Glutamatergic neuron (in vitro differentiated cells): Measurements from ENCODE around the gene GABRG3. TPM values are rescaled to one million over a fixed set of nuclear protein-coding genes. Genes with fewer than 3 reads are reported as not detected.

Experiments used
- DNase-seq: peaks from one replicate; pipeline ENCODE4 v3.0.0; 2022
- H3K27ac Mint-ChIP-seq: one replicate; pipeline ENCODE4 v1.8.0; 2020; ENCODE audit warnings: mild to moderate bottlenecking, mixed read lengths, inconsistent platforms; ENCODE audit not compliant: unreplicated experiment
- H3K27me3 Mint-ChIP-seq: one replicate; pipeline ENCODE4 v1.8.0; 2020; ENCODE audit warnings: mild to moderate bottlenecking, moderate library complexity, mixed read lengths, inconsistent platforms; ENCODE audit not compliant: unreplicated experiment
- H3K36me3 Mint-ChIP-seq: one replicate; pipeline ENCODE4 v1.8.0; 2020; ENCODE audit warnings: mild to moderate bottlenecking, mixed read lengths, inconsistent platforms; ENCODE audit not compliant: unreplicated experiment
- H3K4me1 Mint-ChIP-seq: one replicate; pipeline ENCODE4 v1.8.0; 2020; ENCODE audit warnings: mild to moderate bottlenecking, low read depth, mixed read lengths, inconsistent platforms; ENCODE audit not compliant: unreplicated experiment
- H3K4me3 Mint-ChIP-seq: one replicate; pipeline ENCODE4 v1.8.0; 2020; ENCODE audit warnings: mild to moderate bottlenecking, mixed read lengths, inconsistent platforms; ENCODE audit not compliant: unreplicated experiment
- H3K9me3 Mint-ChIP-seq: one replicate; pipeline ENCODE4 v1.8.0; 2020; ENCODE audit warnings: mild to moderate bottlenecking, moderate library complexity, mixed read lengths, inconsistent platforms; ENCODE audit not compliant: unreplicated experiment
- total RNA-seq: library from RNA; stranded (reverse); fragmentation: NEBNext Ultra II Directional; extraction: Animal tissue kit (Norgen Biotek cat#: 25700); gene quantifications from one replicate; pipeline ENCODE4 v1.2.1, GENCODE V29; 2021; ENCODE audit not compliant: unreplicated experiment
- TF ChIP-seq, protein P1 (sequence below): fragments of 200-600 bp; sonication (generic); IDR thresholded peaks from one replicate; pipeline ENCODE4 v1.5.0; 2021; ENCODE audit not compliant: partially characterized antibody, unreplicated experiment

Gene GABRG3
- total RNA-seq, 1 donor from 2014 or later, result 1.3 TPM

DNA sequence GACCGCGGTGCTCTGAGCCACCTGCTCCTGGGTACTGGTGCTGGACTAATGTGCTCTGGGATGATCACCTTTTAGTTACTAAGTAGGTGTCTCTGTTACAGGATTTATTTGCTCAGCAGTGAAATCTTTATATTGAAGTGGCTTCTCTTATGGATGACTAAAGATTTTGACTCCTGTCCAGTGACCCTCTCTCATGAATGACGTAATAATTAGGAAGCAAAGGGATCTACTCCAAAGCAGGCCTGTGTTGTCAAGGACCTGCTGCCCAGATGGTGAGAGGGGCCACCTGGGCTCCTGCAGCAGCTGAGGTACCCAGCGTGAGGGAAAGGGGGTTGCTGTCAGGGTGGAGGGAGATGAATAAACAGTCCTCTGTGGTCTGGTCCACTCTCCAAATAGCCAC lies 263.6 kb downstream of the GABRG3 start:
- H3K9me3 Mint-ChIP-seq, result no peaks in the 10 kb centered on the region
- H3K4me1 Mint-ChIP-seq, result peaks cover 5% of the 10 kb centered on the region
- H3K27me3 Mint-ChIP-seq, result no peaks in the 10 kb centered on the region
- no peak overlapping the region for H3K27ac Mint-ChIP-seq
- DNase-seq, result no peak
- H3K4me3 Mint-ChIP-seq, result no peak overlapping the region
- peaks cover 4% of the 10 kb centered on the region for H3K36me3 Mint-ChIP-seq
- TF ChIP-seq, protein P1, sequence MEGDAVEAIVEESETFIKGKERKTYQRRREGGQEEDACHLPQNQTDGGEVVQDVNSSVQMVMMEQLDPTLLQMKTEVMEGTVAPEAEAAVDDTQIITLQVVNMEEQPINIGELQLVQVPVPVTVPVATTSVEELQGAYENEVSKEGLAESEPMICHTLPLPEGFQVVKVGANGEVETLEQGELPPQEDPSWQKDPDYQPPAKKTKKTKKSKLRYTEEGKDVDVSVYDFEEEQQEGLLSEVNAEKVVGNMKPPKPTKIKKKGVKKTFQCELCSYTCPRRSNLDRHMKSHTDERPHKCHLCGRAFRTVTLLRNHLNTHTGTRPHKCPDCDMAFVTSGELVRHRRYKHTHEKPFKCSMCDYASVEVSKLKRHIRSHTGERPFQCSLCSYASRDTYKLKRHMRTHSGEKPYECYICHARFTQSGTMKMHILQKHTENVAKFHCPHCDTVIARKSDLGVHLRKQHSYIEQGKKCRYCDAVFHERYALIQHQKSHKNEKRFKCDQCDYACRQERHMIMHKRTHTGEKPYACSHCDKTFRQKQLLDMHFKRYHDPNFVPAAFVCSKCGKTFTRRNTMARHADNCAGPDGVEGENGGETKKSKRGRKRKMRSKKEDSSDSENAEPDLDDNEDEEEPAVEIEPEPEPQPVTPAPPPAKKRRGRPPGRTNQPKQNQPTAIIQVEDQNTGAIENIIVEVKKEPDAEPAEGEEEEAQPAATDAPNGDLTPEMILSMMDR, result no peak

DNA sequence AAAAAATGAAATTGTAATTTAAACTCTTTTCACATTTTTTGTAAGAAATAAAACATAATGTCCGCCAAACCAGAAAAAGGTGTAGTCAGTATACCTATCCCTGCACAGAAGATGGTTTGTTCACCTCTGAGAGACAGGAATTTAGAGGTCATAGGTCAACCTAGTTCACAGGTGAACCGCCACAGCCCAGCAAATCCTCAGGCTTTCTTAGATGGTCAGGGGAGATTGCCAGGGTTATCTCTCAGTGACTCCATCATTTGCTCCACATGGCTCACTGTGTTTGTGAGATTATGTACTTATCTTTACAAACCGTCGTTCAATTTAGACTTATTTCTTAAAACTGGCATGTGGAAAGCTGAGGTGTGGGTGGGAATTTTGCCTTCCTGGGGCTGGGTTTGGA lies 264.2 kb downstream of the GABRG3 start:
- no peaks in the 10 kb centered on the region for H3K9me3 Mint-ChIP-seq
- H3K4me1 Mint-ChIP-seq, result peaks cover 5% of the 10 kb centered on the region
- no peaks in the 10 kb centered on the region for H3K27me3 Mint-ChIP-seq
- H3K4me3 Mint-ChIP-seq, result no peak overlapping the region
- no peak overlapping the region for H3K27ac Mint-ChIP-seq
- TF ChIP-seq, protein P1, result no peak
- peaks cover 4% of the 10 kb centered on the region for H3K36me3 Mint-ChIP-seq
- no peak for DNase-seq

DNA sequence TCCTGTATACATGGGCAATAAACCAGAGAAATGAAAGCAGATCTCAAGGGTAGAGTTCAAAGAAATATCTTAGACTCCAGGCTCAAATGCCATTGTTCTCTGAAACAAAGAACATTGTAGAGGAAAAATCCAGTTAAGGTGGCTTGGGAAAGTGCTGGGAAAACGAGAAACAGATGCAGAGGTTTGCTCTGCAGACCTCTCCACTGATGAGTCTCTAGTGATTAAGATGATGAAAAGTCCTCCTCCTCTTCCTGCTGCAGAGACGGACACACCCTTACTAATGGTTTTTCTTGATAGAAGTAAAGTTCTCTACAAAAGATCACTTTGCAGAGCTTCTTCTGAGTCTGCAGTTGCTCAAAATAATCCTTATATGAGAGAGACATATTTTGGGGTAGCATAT lies 264.7 kb downstream of the GABRG3 start:
- peaks cover 5% of the 10 kb centered on the region for H3K4me1 Mint-ChIP-seq
- no peaks in the 10 kb centered on the region for H3K9me3 Mint-ChIP-seq
- H3K27ac Mint-ChIP-seq, result no peak overlapping the region

DNA sequence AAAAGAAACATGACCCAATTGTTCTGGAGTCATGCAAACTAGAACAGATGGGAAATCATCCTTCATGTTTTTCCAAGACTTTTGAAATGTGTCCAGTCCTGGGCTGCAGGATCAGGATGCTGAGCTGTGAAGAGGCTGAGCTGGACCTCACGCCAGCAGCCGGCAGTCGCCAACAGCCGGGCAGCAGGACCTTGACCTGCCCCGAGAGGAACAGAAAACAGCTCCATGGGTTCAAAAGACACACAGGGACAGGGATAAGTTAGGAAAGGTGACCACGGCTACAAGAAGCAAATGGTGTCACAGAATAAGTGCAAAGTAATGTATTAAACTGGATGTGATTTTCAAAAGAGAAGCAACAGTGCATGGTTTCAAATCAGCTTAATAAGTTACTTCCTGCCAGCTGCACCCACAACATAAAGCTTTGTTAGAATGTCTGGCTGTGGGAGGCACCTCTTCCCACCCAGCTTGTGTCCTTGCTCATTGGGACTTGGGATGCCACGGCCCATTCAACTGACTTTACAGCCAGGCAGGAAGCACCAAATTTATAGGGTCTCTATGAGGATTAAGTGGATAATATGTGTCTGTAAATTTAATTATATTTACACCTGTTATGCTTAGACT lies 266.4 kb downstream of the GABRG3 start:
- TF ChIP-seq, protein P1, result no peak
- DNase-seq, result no peak
- no peak overlapping the region for H3K4me3 Mint-ChIP-seq
- no peaks in the 10 kb centered on the region for H3K9me3 Mint-ChIP-seq
- H3K4me1 Mint-ChIP-seq, result peaks cover 5% of the 10 kb centered on the region
- H3K36me3 Mint-ChIP-seq, result peaks cover 4% of the 10 kb centered on the region
- no peaks in the 10 kb centered on the region for H3K27me3 Mint-ChIP-seq
- H3K27ac Mint-ChIP-seq, result no peak overlapping the region

More for the DNA sequence above, 264.7 kb downstream of the GABRG3 start:
- no peak for DNase-seq
- TF ChIP-seq, protein P1, result no peak
- Mint-ChIP-seq H3K27me3 (no peaks in the 10 kb centered on the region), H3K4me3 (no peak overlapping the region), H3K36me3 (peaks cover 4% of the 10 kb centered on the region)

DNA sequence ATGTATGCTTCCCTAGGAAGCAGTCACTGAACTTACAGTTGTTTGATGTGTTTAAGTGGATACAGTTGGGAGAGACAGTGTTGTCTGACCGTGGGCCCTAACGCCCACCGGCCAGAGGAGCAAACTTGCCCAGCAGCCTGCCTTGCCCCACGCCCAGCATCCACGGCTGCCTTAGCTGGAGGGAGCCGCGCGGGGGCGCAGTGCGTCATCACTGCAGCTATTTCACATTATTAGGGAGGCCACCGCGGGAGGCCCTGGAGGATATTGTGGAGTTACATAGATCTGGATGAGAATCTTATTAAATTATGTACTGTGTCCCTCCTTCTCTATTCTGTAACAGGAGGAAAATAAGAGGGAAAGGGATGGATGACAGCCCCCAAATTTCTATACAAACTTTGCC lies 267.2 kb downstream of the GABRG3 start:
- TF ChIP-seq, protein P1, result peak; percentile 32
- peaks cover 4% of the 10 kb centered on the region for H3K36me3 Mint-ChIP-seq
- DNase-seq, result no peak
- H3K27ac Mint-ChIP-seq, result peak overlapping the region; percentile 34
- H3K27me3 Mint-ChIP-seq, result no peaks in the 10 kb centered on the region
- H3K4me3 Mint-ChIP-seq, result no peak overlapping the region
- H3K4me1 Mint-ChIP-seq, result peaks cover 5% of the 10 kb centered on the region
- no peaks in the 10 kb centered on the region for H3K9me3 Mint-ChIP-seq
